Measurements from ENCODE around the gene P2RX2.
A peak's percentile ranks its signal among the peaks of the same experiment; 100 is the strongest.

P2RX2 gene

GRCh38 chr12:132603240-132604150 lies 15.1 kb upstream of the P2RX2 start:
- DNase-seq (ENCODE audit: low read depth) = no peak

GRCh38 chr12:132604151-132604618 lies 14.4 kb upstream of the P2RX2 start:
- DNase-seq (ENCODE audit: low read depth) = no peak

DNA sequence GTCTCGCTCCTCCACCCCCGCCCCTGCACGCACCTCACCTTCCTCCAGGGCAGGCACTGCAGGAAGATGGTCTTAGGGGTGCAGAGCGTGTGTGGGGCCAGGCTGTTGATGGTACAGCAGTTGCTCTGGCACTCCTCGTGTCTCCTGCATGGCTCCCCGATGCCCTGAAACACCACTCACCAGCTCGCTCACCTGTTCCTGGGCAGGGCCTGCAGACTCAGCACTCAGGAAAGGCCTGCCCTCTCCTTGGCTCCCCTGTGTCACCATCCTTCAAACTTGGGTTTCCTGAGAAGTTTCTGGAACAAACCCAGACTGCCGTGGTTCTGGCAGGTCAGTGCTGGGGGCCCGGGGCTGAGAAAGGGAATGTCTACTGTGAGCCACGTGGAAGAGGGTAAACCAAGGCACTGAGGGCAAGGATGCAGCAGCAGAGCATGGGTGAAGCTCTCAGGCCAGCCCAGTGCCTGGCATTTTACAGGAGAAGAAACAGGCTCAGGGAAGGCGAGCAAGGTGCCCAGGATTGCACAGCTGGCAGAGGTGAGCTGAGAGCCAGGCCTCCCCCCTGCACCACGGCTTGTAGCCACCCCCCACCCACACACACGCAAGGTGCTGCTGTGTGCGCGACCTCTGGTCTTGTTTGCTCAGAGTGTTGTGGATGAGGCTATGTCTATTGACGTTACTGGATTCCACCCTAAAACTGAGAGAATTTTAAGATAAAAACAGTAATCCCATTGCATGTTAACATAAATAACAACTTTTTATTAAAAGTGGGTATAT lies 13.7 kb upstream of the P2RX2 start:
- no peak for DNase-seq (ENCODE audit: low read depth)

- no peak for DNase-seq (ENCODE audit: low read depth)
Observed at GRCh38 chr12:132605892-132606291, 12.7 kb upstream of the P2RX2 start.

- DNase-seq (ENCODE audit: low read depth) = no peak
Observed at GRCh38 chr12:132606466-132606865, 12.1 kb upstream of the P2RX2 start.

GRCh38 chr12:132606927-132607326 lies 11.6 kb upstream of the P2RX2 start:
- no peak for DNase-seq (ENCODE audit: low read depth)

GRCh38 chr12:132608231-132609171 lies 10.1 kb upstream of the P2RX2 start:
- no peak for DNase-seq (ENCODE audit: low read depth)

- DNase-seq (ENCODE audit: low read depth) = no peak
Observed at GRCh38 chr12:132610051-132610759, 8.4 kb upstream of the P2RX2 start, which contains the start of gene LRCOL1. Gene LRCOL1 (minus strand): TSS chr12:132610582. CDS start chr12:132606251, 4,331 bp downstream.

GRCh38 chr12:132610866-132611602 lies 7.5 kb upstream of the P2RX2 start:
- no peak for DNase-seq (ENCODE audit: low read depth)

- no peak for DNase-seq (ENCODE audit: low read depth)
Observed at GRCh38 chr12:132611620-132612019, 7.0 kb upstream of the P2RX2 start.

- DNase-seq (ENCODE audit: low read depth) = no peak
Observed at GRCh38 chr12:132614029-132614428, 4.5 kb upstream of the P2RX2 start.

GRCh38 chr12:132614861-132615578 lies 3.6 kb upstream of the P2RX2 start:
- DNase-seq (ENCODE audit: low read depth) = peak; percentile 31

DNA sequence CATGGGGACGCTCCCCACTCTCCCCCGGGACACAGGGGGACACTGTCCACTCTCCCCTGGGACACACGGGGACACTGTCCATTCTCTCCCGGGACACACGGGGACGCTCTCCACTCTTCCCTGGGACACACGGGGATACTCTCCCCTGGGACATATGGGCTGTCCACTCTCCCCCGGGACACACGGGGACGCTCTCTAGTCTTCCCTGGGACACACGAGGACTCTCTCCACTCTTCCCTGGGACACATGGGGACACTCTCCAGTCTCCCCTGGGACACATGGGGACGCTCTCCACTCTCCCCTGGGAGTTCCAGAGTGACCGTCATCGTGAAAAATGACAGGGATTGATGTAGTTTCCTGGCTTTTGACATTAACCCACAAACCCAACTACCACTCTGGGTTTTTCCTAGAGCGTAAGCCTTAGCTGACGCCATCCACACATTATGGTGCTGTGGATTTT lies 3.0 kb upstream of the P2RX2 start:
- no peak for DNase-seq (ENCODE audit: low read depth)

GRCh38 chr12:132617135-132617701 lies 1.4 kb upstream of the P2RX2 start:
- no peak for DNase-seq (ENCODE audit: low read depth)

DNA sequence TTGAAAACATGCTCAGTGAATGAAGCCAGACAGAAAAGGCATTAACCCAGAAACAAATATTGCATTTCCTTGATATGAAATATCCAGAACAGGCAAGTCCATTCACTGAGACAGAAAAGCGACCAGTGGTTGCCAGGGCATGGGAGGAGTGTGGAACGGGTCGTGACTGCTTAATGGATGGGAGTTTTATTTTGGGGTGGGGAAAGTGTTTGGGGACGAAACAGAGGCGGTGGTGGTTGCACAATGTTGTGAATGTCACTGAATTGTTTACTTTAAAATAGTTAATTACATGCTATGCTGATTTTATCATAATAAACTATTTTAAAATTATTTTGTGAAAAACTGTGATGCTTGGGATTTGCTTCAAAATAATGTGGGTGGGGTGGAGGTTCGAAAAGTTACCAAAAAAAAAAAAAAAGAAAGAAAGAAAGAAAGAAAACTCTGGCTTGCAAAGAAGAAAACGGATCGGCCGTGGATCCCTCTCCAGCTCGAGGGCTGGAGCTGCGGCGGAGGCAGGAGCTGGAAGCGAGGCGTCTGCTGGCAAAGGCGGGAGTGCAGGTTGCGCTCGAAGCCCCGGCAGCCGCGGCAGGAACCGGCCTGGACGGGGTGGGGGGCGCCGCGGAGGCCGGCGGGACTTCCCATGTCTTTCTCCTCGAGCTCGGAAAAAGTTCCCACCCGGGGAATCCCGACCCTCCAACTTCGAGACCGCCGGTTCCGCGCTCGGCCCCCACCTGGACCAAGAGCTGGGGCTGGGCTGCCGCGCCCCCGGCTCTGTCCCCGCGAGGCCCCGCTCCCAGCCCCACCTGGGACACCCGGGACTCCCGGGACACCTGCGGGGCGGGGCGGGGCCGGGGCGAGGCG lies 524 bp upstream of the P2RX2 start:
- no peak for DNase-seq (ENCODE audit: low read depth)

DNA sequence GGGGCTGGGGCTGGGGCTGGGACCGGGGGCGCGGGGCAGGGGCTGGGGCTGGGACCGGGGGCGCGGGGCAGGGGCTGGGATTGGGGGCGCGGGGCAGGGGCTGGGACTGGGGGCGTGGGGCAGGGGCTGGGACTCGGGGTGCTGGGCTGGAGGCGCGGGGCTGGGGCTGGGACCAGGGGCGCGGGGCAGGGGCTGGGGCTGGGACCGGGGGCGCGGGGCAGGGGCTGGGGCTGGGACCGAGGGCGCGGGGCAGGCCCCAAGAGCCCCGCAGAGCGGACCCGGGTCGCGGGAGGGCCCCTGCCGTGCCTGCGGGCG lies 452 bp downstream of the P2RX2 start:
- DNase-seq (ENCODE audit: low read depth) = no peak

GRCh38 chr12:132619386-132620112 lies 973 bp downstream of the P2RX2 start:
- DNase-seq (ENCODE audit: low read depth) = no peak

All from HS-27A (cell line).